ENCODE measurements around the gene NFU1.

DNA sequence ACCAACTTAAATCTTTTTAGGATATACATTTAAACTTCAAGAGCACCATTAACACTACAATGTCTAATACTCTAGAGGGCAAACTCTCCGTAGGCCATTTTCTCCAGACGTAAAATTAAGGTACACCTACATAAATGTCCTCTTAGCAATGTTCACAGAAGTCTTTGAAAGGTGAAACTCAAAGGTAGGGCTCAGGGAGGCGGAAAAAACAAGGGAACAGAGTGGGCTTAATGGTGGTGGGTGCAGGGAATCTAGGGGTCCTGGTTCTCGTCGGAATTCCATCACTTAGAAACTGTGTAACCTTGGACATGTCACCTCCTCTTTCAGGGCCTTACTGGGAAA lies 668 bp downstream of the NFU1 start:
- TF ChIP-seq MAFK (IDR thresholded peaks at IDR 0.05; ENCODE audit: low read depth, low read length): no peak
- TF ChIP-seq, protein P1, sequence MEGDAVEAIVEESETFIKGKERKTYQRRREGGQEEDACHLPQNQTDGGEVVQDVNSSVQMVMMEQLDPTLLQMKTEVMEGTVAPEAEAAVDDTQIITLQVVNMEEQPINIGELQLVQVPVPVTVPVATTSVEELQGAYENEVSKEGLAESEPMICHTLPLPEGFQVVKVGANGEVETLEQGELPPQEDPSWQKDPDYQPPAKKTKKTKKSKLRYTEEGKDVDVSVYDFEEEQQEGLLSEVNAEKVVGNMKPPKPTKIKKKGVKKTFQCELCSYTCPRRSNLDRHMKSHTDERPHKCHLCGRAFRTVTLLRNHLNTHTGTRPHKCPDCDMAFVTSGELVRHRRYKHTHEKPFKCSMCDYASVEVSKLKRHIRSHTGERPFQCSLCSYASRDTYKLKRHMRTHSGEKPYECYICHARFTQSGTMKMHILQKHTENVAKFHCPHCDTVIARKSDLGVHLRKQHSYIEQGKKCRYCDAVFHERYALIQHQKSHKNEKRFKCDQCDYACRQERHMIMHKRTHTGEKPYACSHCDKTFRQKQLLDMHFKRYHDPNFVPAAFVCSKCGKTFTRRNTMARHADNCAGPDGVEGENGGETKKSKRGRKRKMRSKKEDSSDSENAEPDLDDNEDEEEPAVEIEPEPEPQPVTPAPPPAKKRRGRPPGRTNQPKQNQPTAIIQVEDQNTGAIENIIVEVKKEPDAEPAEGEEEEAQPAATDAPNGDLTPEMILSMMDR (conservative IDR thresholded peaks at IDR 0.05; ENCODE audit: low read depth, low read length): no peak
- no peak for TF ChIP-seq POLR2A (IDR thresholded peaks at IDR 0.05; ENCODE audit: low read depth, low read length)
- TF ChIP-seq CHD1 (IDR thresholded peaks at IDR 0.05; ENCODE audit: low read depth, low read length): no peak
- TF ChIP-seq RCOR1 (IDR thresholded peaks at IDR 0.05; ENCODE audit: insufficient replicate concordance, low read length): no peak
